Astrocyte (in vitro differentiated cells and primary cell): Measurements from ENCODE around the gene ARPC5. TPM values are rescaled to one million over a fixed set of nuclear protein-coding genes. Genes with fewer than 3 reads are reported as not detected.
A peak's percentile ranks its signal among the peaks of the same experiment; 100 is the strongest.

ENCODE experiments used
- DNase-seq: peaks from one replicate; pipeline ENCODE4 v3.0.0-alpha.2; 2010; ENCODE audit warnings: low read depth
- FAIRE-seq: peaks from 2 replicates; lab custom pipeline; 2011; peaks lifted over from hg19 to GRCh38; lab: Jason Lieb, UNC
- H2AFZ ChIP-seq: 2 replicates; pipeline ENCODE4 v1.6.0; 2012; ENCODE audit warnings: low read depth, low read length, inconsistent platforms
- H3K27ac ChIP-seq: 2 replicates; pipeline ENCODE4 v1.5.1; 2011; ENCODE audit warnings: low read depth, low read length, inconsistent platforms
- H3K27me3 ChIP-seq: 2 replicates; pipeline ENCODE4 v1.6.0; 2011; ENCODE audit warnings: low read length, inconsistent platforms; ENCODE audit not compliant: insufficient read depth
- H3K36me3 ChIP-seq: 2 replicates; pipeline ENCODE4 v1.5.1; 2011; ENCODE audit warnings: low read length, inconsistent platforms; ENCODE audit not compliant: insufficient read depth
- H3K4me1 ChIP-seq: 2 replicates; pipeline ENCODE4 v1.5.1; 2011; ENCODE audit warnings: low read length, inconsistent platforms; ENCODE audit not compliant: insufficient read depth
- H3K4me2 ChIP-seq: 2 replicates; pipeline ENCODE4 v1.6.0; 2012; ENCODE audit warnings: low read length, inconsistent platforms
- H3K4me3 ChIP-seq: 2 replicates; pipeline ENCODE4 v1.5.1; 2011; ENCODE audit warnings: low read depth, mild to moderate bottlenecking, low read length, inconsistent platforms; ENCODE audit not compliant: insufficient read depth
- H3K79me2 ChIP-seq: 2 replicates; pipeline ENCODE4 v1.6.0; 2012; ENCODE audit warnings: mild to moderate bottlenecking, low read length, inconsistent platforms; ENCODE audit not compliant: insufficient read depth
- H3K9ac ChIP-seq: 2 replicates; pipeline ENCODE4 v1.6.0; 2012; ENCODE audit warnings: mild to moderate bottlenecking, low read length, inconsistent platforms
- H3K9me3 ChIP-seq: 2 replicates; pipeline ENCODE4 v1.5.1; 2012; ENCODE audit warnings: low read depth, mild to moderate bottlenecking, low read length, inconsistent platforms; ENCODE audit not compliant: insufficient read depth
- H4K20me1 ChIP-seq: 2 replicates; pipeline ENCODE4 v1.6.0; 2012; ENCODE audit warnings: low read length, inconsistent platforms; ENCODE audit not compliant: insufficient read depth
- H3K27ac Mint-ChIP-seq: one replicate; pipeline ENCODE4 v1.8.0; 2021; ENCODE audit warnings: mild to moderate bottlenecking, mixed read lengths; ENCODE audit not compliant: unreplicated experiment
- H3K27me3 Mint-ChIP-seq: one replicate; pipeline ENCODE4 v1.8.0; 2021; ENCODE audit warnings: low read depth, mixed read lengths; ENCODE audit not compliant: unreplicated experiment
- H3K36me3 Mint-ChIP-seq: one replicate; pipeline ENCODE4 v1.8.0; 2021; ENCODE audit warnings: low read depth, mixed read lengths; ENCODE audit not compliant: unreplicated experiment
- H3K4me1 Mint-ChIP-seq: one replicate; pipeline ENCODE4 v1.8.0; 2021; ENCODE audit warnings: low read depth, mixed read lengths; ENCODE audit not compliant: unreplicated experiment
- H3K4me3 Mint-ChIP-seq: one replicate; pipeline ENCODE4 v1.8.0; 2021; ENCODE audit warnings: mild to moderate bottlenecking, moderate library complexity, mixed read lengths; ENCODE audit not compliant: unreplicated experiment
- H3K9me3 Mint-ChIP-seq: one replicate; pipeline ENCODE4 v1.8.0; 2021; ENCODE audit warnings: mild to moderate bottlenecking, mixed read lengths; ENCODE audit not compliant: unreplicated experiment
- EZH2 ChIP-seq: IDR thresholded peaks from 2 replicates; pipeline ENCODE4 v1.6.1; 2012; ENCODE audit warnings: mild to moderate bottlenecking, low read length, inconsistent platforms; ENCODE audit not compliant: insufficient read depth
- total RNA-seq: library from RNA; stranded (reverse); gene quantifications from 2 replicates; pipeline ENCODE4 v1.2.1, GENCODE V29; 2021
- TF ChIP-seq, protein P1 (sequence below): IDR thresholded peaks from 2 replicates; pipeline ENCODE4 v1.5.1; 2011; ENCODE audit warnings: low read depth, mild to moderate bottlenecking, inconsistent platforms, low read length, moderate library complexity; ENCODE audit not compliant: insufficient read depth

ARPC5 gene
- total RNA-seq, 1 donor from 2014 or later, result 180 TPM

DNA sequence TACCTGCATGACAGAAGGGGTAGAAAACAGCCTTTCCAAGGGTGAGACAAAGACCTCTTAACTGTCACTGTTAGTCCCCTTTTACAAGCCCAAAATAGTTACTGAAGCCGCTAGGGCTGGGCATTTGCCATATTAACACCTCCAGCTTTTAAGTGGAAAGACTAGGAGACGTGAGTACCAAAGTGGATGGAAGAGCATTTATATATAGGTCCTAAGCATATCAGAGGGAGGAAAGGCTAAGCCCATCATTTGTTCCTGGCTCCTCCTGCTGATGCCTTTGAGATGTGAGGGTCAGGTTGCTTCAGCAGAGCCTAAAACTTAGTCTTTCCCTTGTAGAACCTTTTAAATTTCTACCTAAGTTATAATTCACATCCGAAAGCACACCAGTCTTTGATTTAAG lies 43.2 kb upstream of the ARPC5 start:
- Mint-ChIP-seq H3K36me3 (no peaks in the 10 kb centered on the region), H3K27ac (no peak overlapping the region), H3K4me3 (no peak overlapping the region), H3K4me1 (no peaks in the 10 kb centered on the region), H3K27me3 (no peaks in the 10 kb centered on the region), H3K9me3 (peaks cover 1% of the 10 kb centered on the region)
- H2AFZ ChIP-seq, result no peak overlapping the region
- H3K4me1 ChIP-seq, result no peaks in the 10 kb centered on the region
- H3K9ac ChIP-seq, result no peak overlapping the region
- no peak overlapping the region for H3K4me3 ChIP-seq
- no peaks in the 10 kb centered on the region for H3K79me2 ChIP-seq
- H3K27me3 ChIP-seq, result no peaks in the 10 kb centered on the region
- TF ChIP-seq, protein P1, sequence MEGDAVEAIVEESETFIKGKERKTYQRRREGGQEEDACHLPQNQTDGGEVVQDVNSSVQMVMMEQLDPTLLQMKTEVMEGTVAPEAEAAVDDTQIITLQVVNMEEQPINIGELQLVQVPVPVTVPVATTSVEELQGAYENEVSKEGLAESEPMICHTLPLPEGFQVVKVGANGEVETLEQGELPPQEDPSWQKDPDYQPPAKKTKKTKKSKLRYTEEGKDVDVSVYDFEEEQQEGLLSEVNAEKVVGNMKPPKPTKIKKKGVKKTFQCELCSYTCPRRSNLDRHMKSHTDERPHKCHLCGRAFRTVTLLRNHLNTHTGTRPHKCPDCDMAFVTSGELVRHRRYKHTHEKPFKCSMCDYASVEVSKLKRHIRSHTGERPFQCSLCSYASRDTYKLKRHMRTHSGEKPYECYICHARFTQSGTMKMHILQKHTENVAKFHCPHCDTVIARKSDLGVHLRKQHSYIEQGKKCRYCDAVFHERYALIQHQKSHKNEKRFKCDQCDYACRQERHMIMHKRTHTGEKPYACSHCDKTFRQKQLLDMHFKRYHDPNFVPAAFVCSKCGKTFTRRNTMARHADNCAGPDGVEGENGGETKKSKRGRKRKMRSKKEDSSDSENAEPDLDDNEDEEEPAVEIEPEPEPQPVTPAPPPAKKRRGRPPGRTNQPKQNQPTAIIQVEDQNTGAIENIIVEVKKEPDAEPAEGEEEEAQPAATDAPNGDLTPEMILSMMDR, result no peak
- TF ChIP-seq EZH2, result no peak
- FAIRE-seq (no peak), DNase-seq (no peak)
- H4K20me1 ChIP-seq, result no peaks in the 10 kb centered on the region
- H3K9me3 ChIP-seq, result no peaks in the 10 kb centered on the region
- no peak overlapping the region for H3K4me2 ChIP-seq
- H3K27ac ChIP-seq, result no peak overlapping the region
- H3K36me3 ChIP-seq, result no peaks in the 10 kb centered on the region

DNA sequence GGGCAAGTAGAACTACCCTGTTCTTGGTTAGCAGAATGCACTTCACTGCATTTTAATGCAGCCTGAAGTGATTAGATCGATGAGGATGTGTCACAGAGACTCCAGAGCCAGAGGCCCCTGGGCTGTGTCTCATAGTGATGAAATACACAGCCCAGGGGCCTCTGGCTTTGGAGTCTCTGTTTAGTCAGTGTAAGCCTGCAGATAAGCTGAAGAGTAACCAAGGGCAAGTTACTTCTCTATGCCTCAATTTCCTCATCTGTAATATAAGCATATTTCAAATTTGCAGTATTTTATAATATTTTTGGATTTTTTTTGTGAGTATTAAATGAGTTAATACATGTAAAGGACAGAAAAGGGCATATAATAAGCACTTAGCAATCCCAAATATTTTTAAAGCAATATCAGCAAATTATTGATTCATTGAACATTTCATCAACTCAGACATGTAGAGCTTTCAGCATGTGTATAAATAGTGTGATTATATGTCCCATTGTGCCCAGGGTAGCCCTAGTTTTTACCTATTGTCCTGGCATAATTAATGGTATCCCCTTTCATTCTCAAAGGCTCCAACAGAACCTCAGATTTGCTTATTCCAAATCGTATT lies 41.1 kb upstream of the ARPC5 start:
- no peak overlapping the region for H2AFZ ChIP-seq
- FAIRE-seq (no peak), DNase-seq (peak; percentile 12)
- H3K9me3 Mint-ChIP-seq, result peaks cover 1% of the 10 kb centered on the region
- no peaks in the 10 kb centered on the region for H3K36me3 Mint-ChIP-seq
- TF ChIP-seq, protein P1, result no peak
- no peak for TF ChIP-seq EZH2
- H3K4me3 ChIP-seq, result no peak overlapping the region
- H3K4me1 Mint-ChIP-seq, result no peaks in the 10 kb centered on the region
- no peaks in the 10 kb centered on the region for H3K27me3 ChIP-seq
- H3K4me2 ChIP-seq, result no peak overlapping the region
- no peaks in the 10 kb centered on the region for H3K9me3 ChIP-seq
- H3K79me2 ChIP-seq, result no peaks in the 10 kb centered on the region
- H3K27ac Mint-ChIP-seq, result no peak overlapping the region
- no peaks in the 10 kb centered on the region for H3K36me3 ChIP-seq
- H3K9ac ChIP-seq, result no peak overlapping the region
- no peaks in the 10 kb centered on the region for H3K27me3 Mint-ChIP-seq
- no peak overlapping the region for H3K4me3 Mint-ChIP-seq
- H3K27ac ChIP-seq, result no peak overlapping the region
- H3K4me1 ChIP-seq, result no peaks in the 10 kb centered on the region
- no peaks in the 10 kb centered on the region for H4K20me1 ChIP-seq

DNA sequence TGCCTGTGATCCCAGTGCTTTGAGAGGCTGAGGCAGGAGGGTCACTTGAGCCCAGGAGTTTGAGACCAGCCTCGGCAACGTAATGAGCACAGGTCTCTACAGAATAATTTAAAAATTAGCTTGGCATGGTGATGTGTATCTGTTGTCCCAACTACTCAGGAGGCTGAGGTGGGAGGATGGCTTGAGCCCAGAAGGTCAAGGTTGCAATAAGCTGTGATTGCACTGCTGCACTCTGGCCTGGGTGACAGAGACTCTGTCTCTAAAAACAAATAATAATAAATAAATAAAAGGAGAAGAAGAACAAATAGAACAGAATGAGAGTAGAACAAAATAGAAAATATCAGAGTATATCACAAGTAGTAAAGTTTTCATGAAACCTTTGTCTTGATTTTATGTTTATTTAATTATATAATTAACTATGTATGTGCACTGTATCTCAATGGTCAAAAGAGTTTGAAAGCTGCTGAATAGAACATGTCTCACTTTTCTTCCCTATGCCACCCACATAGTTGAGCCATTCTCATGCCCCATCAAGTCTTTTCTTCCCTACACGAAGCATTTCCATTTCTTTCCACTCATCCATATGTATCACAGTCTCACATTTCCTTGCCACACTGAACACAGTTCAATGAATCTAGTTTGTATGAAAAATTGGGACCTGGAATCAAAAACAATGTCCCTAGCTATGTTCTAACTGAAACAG lies 40.5 kb upstream of the ARPC5 start:
- no peaks in the 10 kb centered on the region for H3K4me1 Mint-ChIP-seq
- no peak for DNase-seq
- no peaks in the 10 kb centered on the region for H3K27me3 ChIP-seq
- no peak overlapping the region for H3K27ac Mint-ChIP-seq
- no peak overlapping the region for H3K4me3 ChIP-seq
- no peak overlapping the region for H2AFZ ChIP-seq
- H3K9me3 ChIP-seq, result no peaks in the 10 kb centered on the region
- H3K79me2 ChIP-seq, result no peaks in the 10 kb centered on the region
- no peaks in the 10 kb centered on the region for H3K36me3 Mint-ChIP-seq
- no peaks in the 10 kb centered on the region for H3K4me1 ChIP-seq
- H3K27ac ChIP-seq, result no peak overlapping the region
- no peak overlapping the region for H3K9ac ChIP-seq
- H3K9me3 Mint-ChIP-seq, result peaks cover 1% of the 10 kb centered on the region
- H3K27me3 Mint-ChIP-seq, result no peaks in the 10 kb centered on the region
- H4K20me1 ChIP-seq, result no peaks in the 10 kb centered on the region
- TF ChIP-seq, protein P1, result no peak
- TF ChIP-seq EZH2, result no peak
- no peaks in the 10 kb centered on the region for H3K36me3 ChIP-seq
- H3K4me2 ChIP-seq, result no peak overlapping the region
- FAIRE-seq, result no peak
- no peak overlapping the region for H3K4me3 Mint-ChIP-seq
